ENCODE data around the gene MARCHF10. TPM values are rescaled to one million over a fixed set of nuclear protein-coding genes. Genes with fewer than 3 reads are reported as not detected.

Gene MARCHF10
- total and polyA plus RNA-seq, 2 of the 13 experiments (the other 11 are each of a cell fraction or from before 2014, with no cell fraction given): not detected

DNA sequence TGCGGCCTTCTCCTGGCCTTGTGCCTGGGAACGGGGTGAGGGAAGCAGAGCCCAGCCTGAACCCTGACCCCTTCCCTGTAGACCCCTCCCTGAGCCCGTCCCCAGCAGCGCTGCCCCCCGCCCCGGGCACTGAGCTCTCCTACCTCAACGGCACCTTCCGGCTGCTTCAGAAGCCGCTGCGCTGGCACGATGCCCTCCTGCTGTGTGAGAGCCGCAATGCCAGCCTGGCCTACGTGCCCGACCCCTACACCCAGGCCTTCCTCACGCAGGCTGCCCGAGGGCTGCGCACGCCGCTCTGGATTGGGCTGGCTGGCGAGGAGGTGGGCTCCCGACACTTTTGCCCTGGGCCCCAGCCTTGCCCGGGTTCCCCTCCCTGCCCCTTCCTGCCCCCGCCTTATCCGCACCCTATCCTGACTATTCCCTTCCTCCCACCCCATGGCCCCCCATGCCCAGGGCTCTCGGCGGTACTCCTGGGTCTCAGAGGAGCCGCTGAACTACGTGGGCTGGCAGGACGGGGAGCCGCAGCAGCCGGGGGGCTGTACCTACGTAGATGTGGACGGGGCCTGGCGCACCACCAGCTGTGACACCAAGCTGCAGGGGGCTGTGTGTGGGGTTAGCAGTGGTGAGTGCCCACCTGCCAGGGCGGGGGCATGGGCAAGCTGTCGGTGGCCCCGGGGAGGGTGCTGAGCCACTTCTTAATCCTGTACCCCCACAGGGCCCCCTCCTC, 118.5 kb downstream of the MARCHF10 start:
- CTCF ChIA-PET (ENCODE audit: low intra/inter-chr PET ratio, low total read pairs): no interaction called here
- no peaks in the 10 kb centered on the region for H3K4me1 ChIP-seq (ENCODE audit: insufficient read depth, low read length)
- H3K27me3 ChIP-seq (ENCODE audit: control insufficient read depth in 1 of 2, insufficient read depth in 2 of 2, low read length in 2 of 2): peaks cover 4 to 19% of the 10 kb centered on the region in 2 experiments; a peak in 4 of 5 replicates
- 0 out of 2 replicates have a peak, but pooled peaks cover 7% of the 10 kb centered on the region for H4K20me1 ChIP-seq (ENCODE audit: insufficient read depth, low read length)
- no peak overlapping the region for H2AFZ ChIP-seq (ENCODE audit: low read length)
- no peak overlapping the region for H3K4me3 ChIP-seq (replicated peaks in 1 of 3; ENCODE audit: insufficient read depth in 1 of 3, low read depth in 2 of 3, low read length in 3 of 3)
- no peaks in the 10 kb centered on the region for H3K36me3 ChIP-seq (replicated peaks in 1 of 2; ENCODE audit: control insufficient read depth in 1 of 2, insufficient read depth in 2 of 2, low read length in 2 of 2)
- POLR2A ChIA-PET: no interaction called here
- no peak for DNase-seq (ENCODE audit: low spot score)
- no peaks in the 10 kb centered on the region for H3K9me3 ChIP-seq (ENCODE audit: low read length)
- no peak for FAIRE-seq
- in situ Hi-C loops (cut with HindIII; ENCODE audit: extremely low pct_ligation_motif_present, low pct_unique_long_range_greater_than_20kb) (no loop called here), intact Hi-C loops (cut with micrococcal nuclease; ENCODE audit: unreplicated experiment) (no loop called here)
- no peaks in the 10 kb centered on the region for H3K79me2 ChIP-seq (ENCODE audit: insufficient read depth, low read length)
- no peak overlapping the region for H3K27ac ChIP-seq (ENCODE audit: extremely low read length, insufficient read depth, low read length)
- 57% methylated on average over 33 of the region's 37 CpGs for WGBS (ENCODE audit: low lambda C conversion rate)
- BruUV-seq (replicated peaks): no TSS peak
- TF ChIP-seq HNRNPL (IDR thresholded peaks at IDR 0.05; ENCODE audit: low read depth, low read length): no peak
- TF ChIP-seq ZSCAN21 (CRISPR knock-in tag; IDR thresholded peaks at IDR 0.05; ENCODE audit: borderline replicate concordance): no peak
- no peak for TF ChIP-seq HNRNPUL1 (IDR thresholded peaks at IDR 0.05; ENCODE audit: low read depth, low read length)
- TF ChIP-seq, protein P1, sequence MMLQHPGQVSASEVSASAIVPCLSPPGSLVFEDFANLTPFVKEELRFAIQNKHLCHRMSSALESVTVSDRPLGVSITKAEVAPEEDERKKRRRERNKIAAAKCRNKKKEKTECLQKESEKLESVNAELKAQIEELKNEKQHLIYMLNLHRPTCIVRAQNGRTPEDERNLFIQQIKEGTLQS (CRISPR knock-in tag; IDR thresholded peaks at IDR 0.05): no peak
- TF ChIP-seq ZNF460 (CRISPR knock-in tag; IDR thresholded peaks at IDR 0.05; ENCODE audit: borderline replicate concordance): no peak
- no peak for TF ChIP-seq ZNF10 (CRISPR knock-in tag; IDR thresholded peaks at IDR 0.05; ENCODE audit: borderline replicate concordance, low read depth)
- no peak for TF ChIP-seq NONO (IDR thresholded peaks at IDR 0.05)
- no peak for TF ChIP-seq NONO (CRISPR knock-in tag; conservative IDR thresholded peaks at IDR 0.05)
- TF ChIP-seq ZNF891 (CRISPR knock-in tag; IDR thresholded peaks at IDR 0.05): no peak
- H3K4me2 ChIP-seq (ENCODE audit: low read depth, low read length): no peak overlapping the region
- H3K9ac ChIP-seq (ENCODE audit: insufficient read depth, low read depth, low read length): no peak overlapping the region
- no peak for ATAC-seq
